ENCODE results near the gene SDF2.

GRCh38 chr17:28657756-28658155, 4.0 kb downstream of the SDF2 start:
- TF ChIP-seq CTCF (IDR thresholded peaks at IDR 0.05; ENCODE audit: low read length) (no peak), EZH2 (optimal IDR thresholded peaks at IDR 0.05; ENCODE audit: low read depth, low read length) (no peak)
